Epithelial cell of esophagus (primary cell): ENCODE data around the gene PHTF1.
"Not testable (repeated sequence)": the region's sequence is repeated elsewhere in the genome, so short reads cannot be mapped to it uniquely, and the experiment has no call there.

Source experiments
- DNase-seq: peaks from one replicate; pipeline ENCODE4 v3.0.0; 2010; ENCODE audit warnings: low read depth
- H3K4me3 ChIP-seq: 2 replicates; pipeline ENCODE4 v1.5.1; 2011; ENCODE audit warnings: mild to moderate bottlenecking, low read length, control low read depth
- TF ChIP-seq, protein P1 (sequence below): IDR thresholded peaks from 2 replicates; pipeline ENCODE4 v1.5.1; 2011; ENCODE audit warnings: low read depth, mild to moderate bottlenecking, low read length, control low read depth, inconsistent platforms; ENCODE audit not compliant: insufficient read depth; ENCODE audit errors: missing control alignments

Gene PHTF1

GRCh38 chr1:113761937-113762336 is 2.7 kb upstream of the PHTF1 start:
- no peak for DNase-seq
- TF ChIP-seq, protein P1, sequence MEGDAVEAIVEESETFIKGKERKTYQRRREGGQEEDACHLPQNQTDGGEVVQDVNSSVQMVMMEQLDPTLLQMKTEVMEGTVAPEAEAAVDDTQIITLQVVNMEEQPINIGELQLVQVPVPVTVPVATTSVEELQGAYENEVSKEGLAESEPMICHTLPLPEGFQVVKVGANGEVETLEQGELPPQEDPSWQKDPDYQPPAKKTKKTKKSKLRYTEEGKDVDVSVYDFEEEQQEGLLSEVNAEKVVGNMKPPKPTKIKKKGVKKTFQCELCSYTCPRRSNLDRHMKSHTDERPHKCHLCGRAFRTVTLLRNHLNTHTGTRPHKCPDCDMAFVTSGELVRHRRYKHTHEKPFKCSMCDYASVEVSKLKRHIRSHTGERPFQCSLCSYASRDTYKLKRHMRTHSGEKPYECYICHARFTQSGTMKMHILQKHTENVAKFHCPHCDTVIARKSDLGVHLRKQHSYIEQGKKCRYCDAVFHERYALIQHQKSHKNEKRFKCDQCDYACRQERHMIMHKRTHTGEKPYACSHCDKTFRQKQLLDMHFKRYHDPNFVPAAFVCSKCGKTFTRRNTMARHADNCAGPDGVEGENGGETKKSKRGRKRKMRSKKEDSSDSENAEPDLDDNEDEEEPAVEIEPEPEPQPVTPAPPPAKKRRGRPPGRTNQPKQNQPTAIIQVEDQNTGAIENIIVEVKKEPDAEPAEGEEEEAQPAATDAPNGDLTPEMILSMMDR: no peak
- H3K4me3 ChIP-seq: no peak overlapping the region

DNA sequence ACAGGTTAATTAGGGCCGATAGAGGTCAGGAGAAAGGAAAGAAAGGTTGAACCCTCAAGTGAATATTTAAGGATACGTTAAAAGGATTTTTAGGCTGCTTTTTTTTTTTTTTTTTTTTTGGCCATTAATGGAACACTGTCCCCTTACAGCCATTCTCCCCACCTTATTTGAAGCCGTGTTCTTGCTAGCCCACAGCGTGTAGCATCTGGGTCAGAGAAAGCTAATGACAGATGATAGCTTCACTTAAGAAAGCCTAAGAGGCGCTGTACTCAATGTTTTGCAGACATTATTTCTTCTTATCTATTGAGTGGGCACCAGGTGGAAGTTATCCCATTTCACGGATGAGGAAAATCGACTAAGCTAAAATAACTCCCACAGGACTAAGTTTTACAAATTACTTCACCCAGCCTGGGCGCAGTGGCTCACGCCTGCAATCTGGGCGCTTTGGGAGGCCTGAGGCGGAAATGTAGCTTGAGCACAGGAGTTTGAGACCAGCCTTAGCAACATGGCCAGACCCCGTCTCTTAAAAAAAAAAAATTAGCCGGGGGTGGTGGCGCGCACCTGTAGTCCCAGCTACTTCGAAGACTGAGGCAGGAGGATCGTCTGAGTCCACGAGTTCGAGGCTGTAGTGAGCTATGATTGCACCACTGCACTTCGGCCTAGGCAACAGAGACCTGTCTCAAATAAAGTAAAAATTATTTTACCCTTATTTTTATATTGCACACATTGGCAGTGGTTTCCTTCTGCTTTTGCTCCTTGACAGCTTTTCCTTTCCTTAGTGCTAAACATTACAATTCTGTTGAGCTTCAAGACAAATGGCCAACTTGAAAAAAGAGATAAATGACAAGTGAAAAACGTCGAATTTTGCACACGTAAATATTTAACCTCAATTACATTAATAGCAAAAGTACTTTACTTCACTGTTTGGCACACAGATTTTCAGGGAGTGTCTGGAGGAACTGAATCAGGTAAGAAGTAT is 1.1 kb upstream of the PHTF1 start:
- TF ChIP-seq, protein P1: no peak
- peak overlapping the region; percentile 81 for H3K4me3 ChIP-seq
- no peak for DNase-seq

DNA sequence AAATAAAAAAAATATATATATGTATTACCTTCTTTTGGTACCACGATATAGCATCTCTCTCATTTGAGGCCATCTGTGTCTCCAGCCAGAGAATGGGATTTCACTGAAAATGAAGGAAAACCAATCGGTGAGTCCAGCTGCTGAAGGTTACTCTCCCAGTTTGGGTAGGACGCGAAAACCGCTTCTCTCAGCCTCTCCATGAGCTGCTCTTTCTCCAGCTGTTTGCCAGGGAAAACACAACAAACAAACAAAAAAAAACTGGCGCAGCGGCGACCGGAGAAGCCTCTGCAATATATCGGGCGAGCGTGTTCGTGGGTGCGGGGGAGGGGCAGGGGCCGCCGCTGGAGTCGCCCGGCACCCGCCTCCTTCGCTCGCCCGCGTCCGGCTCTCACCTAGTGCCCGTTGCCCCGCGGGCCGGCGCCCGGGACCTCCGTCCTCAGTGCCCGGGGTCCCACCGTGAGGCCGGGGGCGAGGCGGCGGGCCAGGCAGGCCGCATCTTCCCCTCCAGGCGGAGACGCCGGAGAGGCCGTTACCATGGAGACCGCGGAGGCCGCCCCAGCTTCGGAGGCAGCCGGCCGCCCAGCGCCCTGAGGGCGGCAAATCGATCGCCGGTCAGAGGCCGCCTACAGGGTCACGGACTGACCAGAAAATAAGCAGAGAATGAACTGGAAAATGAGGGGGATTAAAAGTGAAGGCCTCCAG is 504 bp downstream of the PHTF1 start:
- peak overlapping the region; percentile 81 for H3K4me3 ChIP-seq
- DNase-seq: peak; percentile 32
- TF ChIP-seq, protein P1: no peak

GRCh38 chr1:113756461-113756860 is 2.8 kb downstream of the PHTF1 start:
- no peak for DNase-seq
- TF ChIP-seq, protein P1: no peak

DNA sequence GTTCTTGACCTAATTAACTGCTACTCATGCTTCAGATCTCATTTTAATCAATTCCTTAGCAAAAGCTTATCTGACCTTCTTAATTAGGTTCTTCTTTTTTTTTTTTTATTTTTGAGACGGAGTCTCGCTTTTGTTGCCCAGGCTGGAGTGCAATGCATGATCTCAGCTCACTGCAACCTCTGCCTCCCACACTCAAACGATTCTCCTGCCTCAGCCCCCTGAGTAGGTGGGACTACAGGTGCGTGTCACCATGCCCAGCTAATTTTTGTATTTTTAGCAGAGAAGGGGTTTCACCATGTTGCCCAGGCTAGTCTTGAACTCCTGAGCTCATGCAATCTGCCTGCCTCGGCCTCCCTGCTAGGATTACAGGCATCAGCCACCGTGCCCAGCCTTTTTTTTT is 6.0 kb downstream of the PHTF1 start:
- not testable (repeated sequence) for DNase-seq, H3K4me3 ChIP-seq

More at GRCh38 chr1:113756461-113756860, 2.8 kb downstream of the PHTF1 start:
- H3K4me3 ChIP-seq: no peak overlapping the region

GRCh38 chr1:113751516-113751915 is 7.8 kb downstream of the PHTF1 start:
- DNase-seq: no peak
- H3K4me3 ChIP-seq: no peak overlapping the region
- TF ChIP-seq, protein P1: no peak

- no peak for DNase-seq
- TF ChIP-seq, protein P1: no peak
- no peak overlapping the region for H3K4me3 ChIP-seq
Measured at GRCh38 chr1:113751114-113751513, 8.2 kb downstream of the PHTF1 start.
